GM21360 (cell line): ENCODE measurements around the gene PEX19.

Source experiments
- ATAC-seq: cut with Tn5 transposase; IDR thresholded peaks from one replicate; pipeline ENCODE4 v1.9.1; 2021; ENCODE audit warnings: mild to moderate bottlenecking, moderate library complexity; ENCODE audit not compliant: unreplicated experiment

PEX19 gene

GRCh38 chr1:160277987-160278386 is 6.9 kb downstream of the PEX19 start:
- ATAC-seq = no peak

DNA sequence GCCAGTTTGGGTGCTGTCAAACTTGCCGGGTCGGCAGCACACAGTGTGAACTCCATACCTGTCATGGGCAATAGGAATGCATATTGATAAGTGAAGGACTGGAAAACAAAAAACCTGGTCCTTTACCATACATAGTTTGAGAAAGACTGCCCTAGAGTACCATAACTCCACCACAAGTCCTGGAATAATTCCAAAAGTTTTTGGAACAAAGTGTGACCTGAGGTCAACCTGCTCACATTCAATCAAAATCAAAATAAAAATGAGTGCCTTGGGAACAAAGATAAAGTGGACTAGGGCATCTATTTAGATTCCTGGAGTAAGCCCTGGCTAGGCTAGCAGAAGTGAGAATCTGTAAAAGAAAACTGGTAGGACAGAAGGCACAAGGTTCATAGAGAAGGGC is 7.6 kb downstream of the PEX19 start:
- no peak for ATAC-seq

DNA sequence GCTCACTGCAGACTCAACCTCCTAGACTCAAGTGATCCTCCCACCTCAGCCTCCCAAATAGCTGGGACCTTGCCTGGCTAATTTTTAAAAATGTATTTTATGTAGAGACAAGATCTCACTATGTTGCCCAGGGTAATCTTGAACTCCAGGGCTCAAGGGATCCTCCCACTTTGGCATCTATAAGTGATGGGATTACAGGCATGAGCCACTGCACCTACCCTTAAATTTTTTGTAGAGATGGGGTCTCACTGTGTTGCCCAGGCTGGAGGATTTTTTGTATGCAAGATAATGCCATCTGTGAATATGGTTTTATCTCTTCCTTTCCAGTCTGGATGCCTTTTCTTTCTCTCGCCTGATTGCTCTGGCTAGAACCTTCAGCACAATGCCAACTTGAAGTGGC is 13.9 kb downstream of the PEX19 start:
- ATAC-seq = no peak

DNA sequence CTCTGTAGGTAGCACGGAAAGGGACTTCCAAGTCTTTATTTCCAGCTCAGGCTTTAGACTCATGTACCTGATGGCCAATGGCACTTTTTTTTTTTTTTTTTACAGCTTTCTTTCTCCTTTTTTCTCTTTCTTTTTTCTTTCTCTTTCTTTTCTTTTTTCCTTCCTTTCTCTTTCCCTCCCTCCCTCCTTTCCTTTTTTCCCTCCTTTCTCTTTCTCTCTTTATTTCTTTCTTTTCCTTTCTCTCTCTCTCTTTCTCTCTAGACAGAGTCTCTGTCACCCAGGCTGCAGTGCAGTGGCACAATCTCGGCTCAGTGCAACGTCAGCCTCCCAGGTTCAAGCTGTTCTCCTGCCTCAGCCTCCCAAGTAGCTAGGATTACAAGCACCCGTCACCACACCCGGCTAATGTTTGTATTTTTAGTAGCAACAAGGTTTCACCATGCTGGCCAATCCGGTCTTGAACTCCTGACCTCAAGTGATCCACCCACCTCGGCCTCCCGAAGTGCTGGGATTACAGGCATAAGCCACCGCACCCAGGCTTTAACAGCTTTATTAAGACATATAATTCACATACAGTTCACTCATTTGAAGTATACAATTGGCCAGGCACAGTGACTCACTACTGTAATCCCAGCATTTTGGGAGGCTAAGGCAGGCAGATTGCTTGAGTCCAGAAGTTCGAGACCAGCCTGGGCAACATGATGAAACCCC is 17.5 kb downstream of the PEX19 start:
- ATAC-seq = no peak

- no peak for ATAC-seq
Measured at GRCh38 chr1:160264795-160265307, 20.1 kb downstream of the PEX19 start.

GRCh38 chr1:160261893-160262794 is 22.8 kb downstream of the PEX19 start, which contains the start of gene DCAF8:
Gene DCAF8 (minus strand): TSS chr1:160262549. CDS start chr1:160244008, 18,541 bp downstream.
- ATAC-seq = peak; percentile 83

DNA sequence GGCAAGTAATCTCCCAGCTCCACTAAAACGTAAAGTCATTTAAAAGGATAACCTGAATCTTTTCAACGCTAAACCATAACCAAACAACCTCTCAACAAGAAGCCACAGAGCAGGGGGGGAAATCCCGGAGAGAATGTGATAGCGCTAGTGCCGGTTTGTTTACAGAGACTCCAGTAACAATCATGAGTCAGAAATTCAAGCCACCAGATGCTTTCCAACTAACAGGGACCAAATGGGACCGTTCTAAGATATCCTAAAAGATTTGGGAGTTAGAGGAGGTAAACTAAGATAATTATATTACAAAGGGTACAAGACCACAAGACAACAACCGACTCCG is 23.4 kb downstream of the PEX19 start:
- no peak for ATAC-seq

GRCh38 chr1:160260406-160261382 is 24.2 kb downstream of the PEX19 start:
- no peak for ATAC-seq

GRCh38 chr1:160258177-160258798 is 26.6 kb downstream of the PEX19 start:
- ATAC-seq = no peak

- no peak for ATAC-seq
Measured at GRCh38 chr1:160257411-160258015, 27.4 kb downstream of the PEX19 start.

DNA sequence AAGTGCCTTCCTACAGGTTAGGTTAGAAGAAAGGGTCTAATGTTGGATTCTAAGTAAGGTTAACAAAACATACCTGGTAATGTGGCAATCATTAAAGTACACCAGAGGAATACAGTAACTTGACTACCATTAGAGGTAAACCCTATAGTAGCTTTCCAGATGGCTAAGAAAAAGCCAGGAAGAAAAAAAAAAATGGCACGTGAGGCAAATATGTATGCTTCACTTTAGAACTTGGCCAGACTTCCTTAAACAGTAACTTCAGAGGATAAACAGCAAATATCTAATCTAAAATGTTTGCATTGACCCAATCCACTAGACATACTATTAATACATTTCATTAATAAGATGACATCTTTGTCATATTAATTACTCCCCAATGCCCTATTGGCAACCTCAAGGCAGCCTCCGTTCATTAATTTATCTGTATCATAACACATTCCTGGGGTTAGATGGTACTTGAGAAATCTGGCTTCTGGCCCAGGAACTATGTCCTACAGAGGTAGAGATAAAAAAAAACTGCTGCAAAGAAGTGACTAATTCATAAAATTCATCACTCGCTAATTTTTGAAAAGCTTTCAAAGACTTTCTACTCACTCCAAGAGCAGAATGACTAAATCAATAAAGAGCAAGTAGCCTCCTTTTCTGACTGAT is 28.4 kb downstream of the PEX19 start:
- ATAC-seq = no peak

DNA sequence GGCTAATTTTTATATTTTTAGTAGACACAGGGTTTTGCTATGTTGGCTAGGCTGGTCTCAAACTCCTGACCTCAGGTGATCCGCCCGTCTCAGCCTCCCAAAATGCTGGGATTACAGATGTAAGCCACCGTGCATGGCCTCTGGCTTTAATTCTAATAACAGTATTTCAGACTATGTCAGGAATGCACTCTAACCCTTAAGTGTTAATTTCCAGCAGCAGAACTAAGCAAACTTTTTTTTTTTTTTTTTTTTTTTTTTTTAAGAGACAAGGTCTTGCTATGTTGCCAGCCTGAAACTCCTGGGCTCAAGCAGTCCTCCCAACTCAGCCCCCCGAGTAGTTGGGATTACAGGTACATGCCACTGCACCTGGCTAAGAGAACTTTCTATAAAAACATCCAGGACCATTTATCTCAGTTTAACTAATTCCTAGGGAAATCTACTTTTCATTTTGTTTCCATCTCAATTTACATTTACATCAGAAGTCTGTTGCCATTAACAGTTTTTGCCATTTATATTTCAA is 29.1 kb downstream of the PEX19 start:
- ATAC-seq = no peak

DNA sequence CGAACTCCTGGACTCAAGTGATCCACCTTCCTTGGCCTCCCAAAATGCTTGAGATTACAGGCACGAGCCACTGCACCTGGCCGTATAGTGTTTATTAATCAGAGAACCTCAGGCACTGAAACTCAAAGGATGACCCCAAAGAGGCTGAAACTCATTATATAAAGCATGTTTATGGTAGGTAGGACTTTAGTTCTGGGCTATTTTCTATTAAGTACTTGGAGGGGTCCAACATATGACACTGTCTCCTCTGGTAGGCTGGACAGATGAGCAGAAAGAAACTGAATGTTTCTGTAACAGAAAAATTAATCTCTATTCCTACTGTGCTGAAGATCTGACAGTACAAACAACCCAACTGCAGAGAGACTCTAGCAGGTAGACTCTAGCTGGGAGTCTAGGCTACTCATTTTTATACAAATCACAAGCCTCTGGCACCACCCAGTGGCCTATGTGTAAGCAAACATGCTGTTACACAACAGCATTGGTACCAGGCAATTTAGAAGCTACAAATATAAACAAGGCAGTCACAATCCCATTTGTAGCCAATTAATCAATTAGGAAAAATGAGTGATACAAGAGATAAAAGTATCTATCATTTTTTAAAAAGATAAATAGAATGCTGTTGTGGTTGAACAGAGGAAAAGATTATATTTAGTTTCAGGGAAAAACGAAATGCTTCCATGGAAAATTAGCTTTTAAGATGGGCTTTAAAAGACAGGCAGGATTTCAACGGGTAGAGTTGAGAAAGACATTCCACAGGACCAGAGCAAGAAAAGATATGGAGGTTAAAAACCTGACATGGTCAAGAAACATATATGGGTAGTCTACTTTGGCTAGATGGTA is 33.0 kb downstream of the PEX19 start:
- ATAC-seq = no peak

GRCh38 chr1:160251011-160251410 is 33.9 kb downstream of the PEX19 start:
- ATAC-seq = no peak

DNA sequence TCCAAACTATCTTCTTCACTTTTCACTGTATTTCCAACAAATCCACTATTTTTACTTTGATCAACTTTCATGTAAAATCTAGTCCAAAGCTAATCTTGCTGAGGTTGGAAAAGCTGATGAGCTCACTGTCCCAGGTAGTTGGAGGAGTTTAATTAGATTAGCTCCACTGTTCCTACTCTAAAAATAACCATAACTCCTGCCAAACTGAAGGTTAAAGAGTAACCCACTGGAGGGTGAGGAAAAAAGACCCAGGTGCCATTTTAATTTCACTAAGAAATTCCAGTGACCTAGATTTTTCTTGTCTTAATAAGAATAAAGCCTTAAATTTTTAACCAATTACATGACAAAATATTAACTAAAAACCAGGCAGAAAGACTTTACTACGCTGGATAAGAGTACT is 37.9 kb downstream of the PEX19 start:
- ATAC-seq = no peak

DNA sequence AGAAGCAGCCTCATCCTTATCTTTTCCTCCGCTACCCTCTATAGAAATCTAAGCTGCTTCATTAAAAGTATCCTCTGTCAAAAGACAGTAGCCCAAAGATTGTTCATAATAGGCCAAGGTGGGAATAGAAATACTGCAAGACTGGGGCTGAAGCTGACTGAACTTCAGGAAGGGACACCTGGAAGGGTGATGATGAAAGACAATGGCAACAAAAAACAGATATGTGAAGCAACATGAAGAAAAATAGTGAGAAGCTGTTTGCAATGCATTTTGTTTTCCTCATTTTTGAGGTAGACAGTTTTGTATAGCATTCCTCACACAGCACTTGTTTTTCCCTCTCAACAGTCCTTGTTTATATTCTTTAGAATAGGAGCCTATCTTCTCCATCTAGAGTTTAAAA is 39.5 kb downstream of the PEX19 start:
- no peak for ATAC-seq

GRCh38 chr1:160244209-160244608 is 40.7 kb downstream of the PEX19 start:
- ATAC-seq = no peak

DNA sequence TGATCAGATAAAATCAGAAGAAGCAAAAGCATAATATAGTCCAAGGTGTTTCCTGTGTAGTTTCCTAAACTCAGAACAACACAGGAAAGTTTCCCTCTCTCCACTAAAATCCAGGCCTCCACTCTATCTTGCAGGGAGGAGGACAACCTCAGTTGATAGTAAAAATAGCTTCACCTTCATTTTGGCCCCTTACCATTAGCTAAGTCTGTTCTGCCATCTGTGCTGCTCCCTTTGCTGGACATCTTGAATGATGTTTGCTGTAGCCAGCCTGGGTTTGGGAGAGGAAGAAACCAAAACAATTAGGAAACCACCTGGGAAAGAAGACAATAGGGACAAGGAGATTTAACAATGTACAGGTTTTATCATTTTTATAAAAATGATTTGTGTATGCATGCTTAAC is 41.2 kb downstream of the PEX19 start:
- no peak for ATAC-seq
